ENCODE data around the gene METTL26. TPM values are rescaled to one million over a fixed set of nuclear protein-coding genes. Genes with fewer than 3 reads are reported as not detected.
A peak's percentile ranks its signal among the peaks of the same experiment; 100 is the strongest.

The METTL26 gene
- total and polyA plus RNA-seq, 9 of the 15 experiments (the other 6 are each of a cell fraction or from before 2014, with no cell fraction given): 7.3 to 262 (median 80.9) TPM

- BruUV-seq (replicated peaks): no TSS peak
- intact Hi-C loops (cut with micrococcal nuclease) (no loop called here), in situ Hi-C loops (cut with MboI) (no loop called here)
- TF ChIP-seq ZNF76 (CRISPR knock-in tag; IDR thresholded peaks at IDR 0.05; ENCODE audit: borderline replicate concordance) (no peak), MIER1 (IDR thresholded peaks at IDR 0.05; ENCODE audit: low read depth) (no peak), ZNF592 (IDR thresholded peaks at IDR 0.05) (no peak), ASH1L (IDR thresholded peaks at IDR 0.05; ENCODE audit: borderline replicate concordance, low read depth, partially characterized antibody) (no peak), PTBP1 (IDR thresholded peaks at IDR 0.05; ENCODE audit: low read depth, low read length) (no peak), MTA1 (IDR thresholded peaks at IDR 0.05; ENCODE audit: borderline replicate concordance) (no peak), OTX1 (CRISPR knock-in tag; IDR thresholded peaks at IDR 0.05) (no peak), POLR2G (IDR thresholded peaks at IDR 0.05; ENCODE audit: low read depth, low read length) (peak; percentile 5), SUPT5H (IDR thresholded peaks at IDR 0.05) (0 out of 2 replicates have a peak, but pooled peaks have one; percentile 16), RBFOX2 (IDR thresholded peaks at IDR 0.05; ENCODE audit: low read depth, low read length) (0 out of 2 replicates have a peak, but pooled peaks have one; percentile 13), IRF2 (CRISPR knock-in tag; IDR thresholded peaks at IDR 0.05) (no peak), SMARCA5 (IDR thresholded peaks at IDR 0.05) (no peak), CTBP1 (IDR thresholded peaks at IDR 0.05; ENCODE audit: borderline replicate concordance) (no peak), FIP1L1 (IDR thresholded peaks at IDR 0.05; ENCODE audit: low read depth, low read length, poor library complexity, severe bottlenecking) (no peak), ARID4B (CRISPR knock-in tag; IDR thresholded peaks at IDR 0.05) (no peak)
Measured at GRCh38 chr16:646679-647172, 10.6 kb upstream of the METTL26 start.

More at GRCh38 chr16:646679-647172, 10.6 kb upstream of the METTL26 start:
- H4K20me1 ChIP-seq (replicated peaks; ENCODE audit: control insufficient read depth, insufficient read depth, low read length): no peaks in the 10 kb centered on the region
- DNase-seq (ENCODE audit: extremely low read depth in 1 of 4, low spot score in 3 of 4): no peak
- H3K4me2 ChIP-seq (ENCODE audit: insufficient read depth, low read length): no peak overlapping the region
- no peak overlapping the region for H3K4me3 ChIP-seq
- H3K36me3 ChIP-seq (ENCODE audit: control insufficient read depth, insufficient read depth, low read length): peaks cover 51% of the 10 kb centered on the region; the same call in 2 of the 3 replicates
- no peak overlapping the region for H2AFZ ChIP-seq (ENCODE audit: low read depth, low read length)
- H3K9ac ChIP-seq (ENCODE audit: insufficient read depth in 1 of 2, low read depth in 2 of 2, low read length in 2 of 2): peak overlapping the region in 1 of 2 experiments; percentile 26; a peak in 1 of 4 replicates
- ATAC-seq: no peak
- H3K27me3 ChIP-seq (ENCODE audit: control insufficient read depth in 2 of 2, insufficient read depth in 2 of 2, low read length in 2 of 2): no peaks in the 10 kb centered on the region
- POLR2A ChIA-PET: no interaction called here
- no peaks in the 10 kb centered on the region for H3K9me1 ChIP-seq (ENCODE audit: control insufficient read depth, insufficient read depth, low read length)
- peaks cover 45% of the 10 kb centered on the region for H3K79me2 ChIP-seq (ENCODE audit: control insufficient read depth, insufficient read depth, low read length)
- CTCF ChIA-PET (ENCODE audit: low intra/inter-chr PET ratio): no interaction called here
- H3K4me1 ChIP-seq (replicated peaks in 1 of 2; ENCODE audit: control insufficient read depth in 2 of 2, insufficient read depth in 2 of 2, low read length in 2 of 2): peaks cover 4 to 88% of the 10 kb centered on the region in 2 experiments; a peak in 3 of 5 replicates
- H3K27ac ChIP-seq (ENCODE audit: extremely low read depth, low read depth, low read length): no peak overlapping the region
- no peaks in the 10 kb centered on the region for H3K9me3 ChIP-seq (replicated peaks; ENCODE audit: control insufficient read depth, insufficient read depth, low read depth, low read length)
- 90% methylated on average over 17 of the region's 22 CpGs for WGBS (ENCODE audit: insufficient coverage, low coverage, missing lambda C conversion rate)
- FAIRE-seq: no peak
